ENCODE data around the gene USP17L10.
"Not testable (repeated sequence)": the region's sequence is repeated elsewhere in the genome, so short reads cannot be mapped to it uniquely, and the experiment has no call there.

Gene USP17L10

GRCh38 chr4:9210357-9210756 is at the start of gene USP17L10:
Gene USP17L10 (plus strand): TSS chr4:9210657. CDS start chr4:9210657, 0 bp downstream.
- H3K27me3 Mint-ChIP-seq, H3K27ac Mint-ChIP-seq, DNase-seq, H3K9me3 Mint-ChIP-seq, CTCF ChIA-PET, H3K4me1 Mint-ChIP-seq, H3K36me3 Mint-ChIP-seq, H3K4me3 Mint-ChIP-seq: not testable (repeated sequence)

GRCh38 chr4:9165990-9166389 is 44.5 kb upstream of the USP17L10 start:
- H3K9me3 Mint-ChIP-seq, CTCF ChIA-PET, H3K4me1 Mint-ChIP-seq, H3K36me3 Mint-ChIP-seq, H3K27ac Mint-ChIP-seq, H3K4me3 Mint-ChIP-seq, H3K27me3 Mint-ChIP-seq: not testable (repeated sequence)
- DNase-seq = peak; percentile 75

GRCh38 chr4:9169791-9170459 is 40.5 kb upstream of the USP17L10 start, which contains the start of gene FAM90A26:
Gene FAM90A26 (plus strand): TSS chr4:9170409. CDS start chr4:9173173, 2,764 bp downstream.
- CTCF ChIA-PET, DNase-seq, H3K27me3 Mint-ChIP-seq, H3K36me3 Mint-ChIP-seq, H3K9me3 Mint-ChIP-seq, H3K4me3 Mint-ChIP-seq, H3K4me1 Mint-ChIP-seq, H3K27ac Mint-ChIP-seq: not testable (repeated sequence)

- H3K4me3 Mint-ChIP-seq, H3K4me1 Mint-ChIP-seq, DNase-seq, CTCF ChIA-PET, H3K27ac Mint-ChIP-seq, H3K9me3 Mint-ChIP-seq, H3K36me3 Mint-ChIP-seq, H3K27me3 Mint-ChIP-seq: not testable (repeated sequence)
Observed at GRCh38 chr4:9214701-9215100, 4.2 kb downstream of the USP17L10 start.

GRCh38 chr4:9215105-9215504 is 4.6 kb downstream of the USP17L10 start, which contains the start of gene USP17L11:
Gene USP17L11 (plus strand): TSS chr4:9215405. CDS start chr4:9215405, 0 bp downstream.
- H3K4me1 Mint-ChIP-seq, CTCF ChIA-PET, H3K9me3 Mint-ChIP-seq, H3K27me3 Mint-ChIP-seq, H3K4me3 Mint-ChIP-seq, DNase-seq, H3K27ac Mint-ChIP-seq, H3K36me3 Mint-ChIP-seq: not testable (repeated sequence)

GRCh38 chr4:9219852-9220251 is 9.4 kb downstream of the USP17L10 start, which contains the start of gene USP17L12:
Gene USP17L12 (plus strand): TSS chr4:9220152. CDS start chr4:9220152, 0 bp downstream.
- DNase-seq, H3K4me1 Mint-ChIP-seq, H3K9me3 Mint-ChIP-seq, H3K4me3 Mint-ChIP-seq, H3K27ac Mint-ChIP-seq, H3K27me3 Mint-ChIP-seq, CTCF ChIA-PET, H3K36me3 Mint-ChIP-seq: not testable (repeated sequence)

- DNase-seq, H3K4me3 Mint-ChIP-seq, H3K9me3 Mint-ChIP-seq, H3K4me1 Mint-ChIP-seq, H3K36me3 Mint-ChIP-seq, H3K27me3 Mint-ChIP-seq, CTCF ChIA-PET, H3K27ac Mint-ChIP-seq: not testable (repeated sequence)
Observed at GRCh38 chr4:9224596-9224995, 14.1 kb downstream of the USP17L10 start, which contains the start of gene USP17L13. Gene USP17L13 (plus strand): TSS chr4:9224896. CDS start chr4:9224896, 0 bp downstream.

- DNase-seq, H3K9me3 Mint-ChIP-seq, H3K27me3 Mint-ChIP-seq, H3K27ac Mint-ChIP-seq, H3K36me3 Mint-ChIP-seq, H3K4me1 Mint-ChIP-seq, H3K4me3 Mint-ChIP-seq, CTCF ChIA-PET: not testable (repeated sequence)
Observed at GRCh38 chr4:9230249-9230648, 19.8 kb downstream of the USP17L10 start.

GRCh38 chr4:9234085-9234484 is 23.6 kb downstream of the USP17L10 start, which contains the start of gene USP17L15:
Gene USP17L15 (plus strand): TSS chr4:9234385. CDS start chr4:9234385, 0 bp downstream.
- H3K4me1 Mint-ChIP-seq, DNase-seq, H3K27me3 Mint-ChIP-seq, H3K4me3 Mint-ChIP-seq, H3K27ac Mint-ChIP-seq, H3K36me3 Mint-ChIP-seq, CTCF ChIA-PET, H3K9me3 Mint-ChIP-seq: not testable (repeated sequence)

GRCh38 chr4:9238461-9238860 is 28.0 kb downstream of the USP17L10 start:
- H3K27me3 Mint-ChIP-seq, H3K4me3 Mint-ChIP-seq, H3K36me3 Mint-ChIP-seq, CTCF ChIA-PET, H3K4me1 Mint-ChIP-seq, H3K9me3 Mint-ChIP-seq, H3K27ac Mint-ChIP-seq: not testable (repeated sequence)
- peak; percentile 12 for DNase-seq

GRCh38 chr4:9243579-9243978 is 33.1 kb downstream of the USP17L10 start, which contains the start of gene USP17L17:
Gene USP17L17 (plus strand): TSS chr4:9243879. CDS start chr4:9243879, 0 bp downstream.
- H3K9me3 Mint-ChIP-seq, H3K27ac Mint-ChIP-seq, DNase-seq, CTCF ChIA-PET, H3K27me3 Mint-ChIP-seq, H3K4me1 Mint-ChIP-seq, H3K4me3 Mint-ChIP-seq, H3K36me3 Mint-ChIP-seq: not testable (repeated sequence)

- H3K4me3 Mint-ChIP-seq, H3K27me3 Mint-ChIP-seq, H3K36me3 Mint-ChIP-seq, H3K9me3 Mint-ChIP-seq, CTCF ChIA-PET, H3K27ac Mint-ChIP-seq, H3K4me1 Mint-ChIP-seq: not testable (repeated sequence)
- peak; percentile 14 for DNase-seq
Observed at GRCh38 chr4:9247953-9248680, 37.7 kb downstream of the USP17L10 start, which contains the start of gene USP17L18. Gene USP17L18 (plus strand): TSS chr4:9248630. CDS start chr4:9248630, 0 bp downstream.

GRCh38 chr4:9253078-9253477 is 42.6 kb downstream of the USP17L10 start, which contains the start of gene USP17L19:
Gene USP17L19 (plus strand): TSS chr4:9253378. CDS start chr4:9253378, 0 bp downstream.
- H3K27ac Mint-ChIP-seq, H3K36me3 Mint-ChIP-seq, CTCF ChIA-PET, H3K4me1 Mint-ChIP-seq, DNase-seq, H3K4me3 Mint-ChIP-seq, H3K27me3 Mint-ChIP-seq, H3K9me3 Mint-ChIP-seq: not testable (repeated sequence)

GRCh38 chr4:9257824-9258223 is 47.4 kb downstream of the USP17L10 start, which contains the start of gene USP17L20:
Gene USP17L20 (plus strand): TSS chr4:9258124. CDS start chr4:9258124, 0 bp downstream.
- H3K4me1 Mint-ChIP-seq, H3K4me3 Mint-ChIP-seq, CTCF ChIA-PET, H3K36me3 Mint-ChIP-seq, H3K27ac Mint-ChIP-seq, H3K27me3 Mint-ChIP-seq, H3K9me3 Mint-ChIP-seq, DNase-seq: not testable (repeated sequence)
